ENCODE data around the gene VCAN.

DNA sequence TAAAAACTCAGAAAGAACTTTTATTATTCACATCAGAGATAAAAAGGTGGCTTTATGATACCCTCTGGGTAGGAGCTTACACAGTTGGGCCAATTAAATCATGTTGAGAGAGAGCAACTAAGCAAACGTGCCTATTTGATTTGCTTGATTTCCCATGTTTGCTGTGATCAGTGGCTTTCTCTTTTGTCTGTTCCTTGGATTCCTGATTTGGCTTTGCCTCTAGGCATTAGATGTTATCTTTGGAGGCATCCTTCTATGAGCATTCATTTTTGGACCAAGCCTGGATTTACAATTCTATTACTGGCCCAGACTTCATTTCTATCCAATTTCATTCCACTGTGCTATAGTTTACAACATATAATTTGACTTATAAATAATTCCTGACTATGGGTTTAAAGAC is 35.9 kb downstream of the VCAN start:
- TF ChIP-seq, protein P1, sequence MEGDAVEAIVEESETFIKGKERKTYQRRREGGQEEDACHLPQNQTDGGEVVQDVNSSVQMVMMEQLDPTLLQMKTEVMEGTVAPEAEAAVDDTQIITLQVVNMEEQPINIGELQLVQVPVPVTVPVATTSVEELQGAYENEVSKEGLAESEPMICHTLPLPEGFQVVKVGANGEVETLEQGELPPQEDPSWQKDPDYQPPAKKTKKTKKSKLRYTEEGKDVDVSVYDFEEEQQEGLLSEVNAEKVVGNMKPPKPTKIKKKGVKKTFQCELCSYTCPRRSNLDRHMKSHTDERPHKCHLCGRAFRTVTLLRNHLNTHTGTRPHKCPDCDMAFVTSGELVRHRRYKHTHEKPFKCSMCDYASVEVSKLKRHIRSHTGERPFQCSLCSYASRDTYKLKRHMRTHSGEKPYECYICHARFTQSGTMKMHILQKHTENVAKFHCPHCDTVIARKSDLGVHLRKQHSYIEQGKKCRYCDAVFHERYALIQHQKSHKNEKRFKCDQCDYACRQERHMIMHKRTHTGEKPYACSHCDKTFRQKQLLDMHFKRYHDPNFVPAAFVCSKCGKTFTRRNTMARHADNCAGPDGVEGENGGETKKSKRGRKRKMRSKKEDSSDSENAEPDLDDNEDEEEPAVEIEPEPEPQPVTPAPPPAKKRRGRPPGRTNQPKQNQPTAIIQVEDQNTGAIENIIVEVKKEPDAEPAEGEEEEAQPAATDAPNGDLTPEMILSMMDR (IDR thresholded peaks at IDR 0.05; ENCODE audit: low read depth, low read length), result no peak
- TF ChIP-seq POLR2A (IDR thresholded peaks at IDR 0.05; ENCODE audit: extremely low read depth, insufficient read length), result no peak
- no peak for TF ChIP-seq MYC (IDR thresholded peaks at IDR 0.05; ENCODE audit: low read depth, low read length)
- TF ChIP-seq, protein P2, sequence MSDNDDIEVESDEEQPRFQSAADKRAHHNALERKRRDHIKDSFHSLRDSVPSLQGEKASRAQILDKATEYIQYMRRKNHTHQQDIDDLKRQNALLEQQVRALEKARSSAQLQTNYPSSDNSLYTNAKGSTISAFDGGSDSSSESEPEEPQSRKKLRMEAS (IDR thresholded peaks at IDR 0.05; ENCODE audit: low read depth, low read length), result no peak

Measured in NB4 (cell line).